Activated naive CD4-positive, alpha-beta T cell treated with anti-CD3 and anti-CD28 coated beads, Interleukin-2, amount 50 U/mL, for 72 hours (primary cell): ENCODE data around the gene GFI1. TPM values are rescaled to one million over a fixed set of nuclear protein-coding genes. Genes with fewer than 3 reads are reported as not detected.
"Not testable (repeated sequence)": the region's sequence is repeated elsewhere in the genome, so short reads cannot be mapped to it uniquely, and the experiment has no call there.

ENCODE experiments used
- ATAC-seq, 2 donors: fragments of 150-1000 bp; cut with Tn5 transposase; 2 replicates each; pipeline ENCODE4 v1.10.0; 2021; ENCODE audit warnings: mild to moderate bottlenecking in 2 of 2, moderate library complexity in 2 of 2
- DNase-seq, 2 donors: peaks; one replicate each; pipeline ENCODE4 v3.0.0; 2021 to 2022; ENCODE audit warnings: low spot score in 2 of 2
- H3K27ac Mint-ChIP-seq, 2 donors: one replicate each; pipeline ENCODE4 v1.8.0; 2022; ENCODE audit warnings: mild to moderate bottlenecking in 2 of 2, mixed read lengths in 2 of 2
- H3K36me3 Mint-ChIP-seq, 2 donors: one replicate each; pipeline ENCODE4 v1.8.0; 2022; ENCODE audit warnings: mixed read lengths in 2 of 2
- H3K9me3 Mint-ChIP-seq, 2 donors: one replicate each; pipeline ENCODE4 v1.8.0; 2022; ENCODE audit warnings: mixed read lengths in 2 of 2
- total RNA-seq, 2 donors: library from RNA; stranded (reverse); gene quantifications; one replicate each; pipeline ENCODE4 v1.2.3, GENCODE V29; 2022

GFI1 gene
- total RNA-seq, 2 donors from 2014 or later, result 42.3 to 125 TPM

- H3K9me3 Mint-ChIP-seq, result no peaks in the 10 kb centered on the region
- ATAC-seq (peak; percentile 64 to 73), DNase-seq (no peak)
- H3K27ac Mint-ChIP-seq, result no peak overlapping the region
- H3K36me3 Mint-ChIP-seq, result no peaks in the 10 kb centered on the region
Measured at GRCh38 chr1:92447033-92447681, 39.6 kb downstream of the GFI1 start.

- ATAC-seq (no peak), DNase-seq (no peak)
- H3K36me3 Mint-ChIP-seq, result no peaks in the 10 kb centered on the region
- H3K27ac Mint-ChIP-seq, result no peak overlapping the region
- H3K9me3 Mint-ChIP-seq, result no peaks in the 10 kb centered on the region
Measured at GRCh38 chr1:92446546-92446945, 40.2 kb downstream of the GFI1 start.

GRCh38 chr1:92445865-92446264 is 40.9 kb downstream of the GFI1 start:
- Mint-ChIP-seq H3K9me3 (no peaks in the 10 kb centered on the region), H3K36me3 (no peaks in the 10 kb centered on the region), H3K27ac (no peak overlapping the region)
- no peak for DNase-seq
- no peak for ATAC-seq

- H3K36me3 Mint-ChIP-seq, result no peaks in the 10 kb centered on the region
- H3K9me3 Mint-ChIP-seq, result no peaks in the 10 kb centered on the region
- no peak for ATAC-seq
- DNase-seq, result no peak
- peak overlapping the region in 1 of 2 donors; percentile 60 for H3K27ac Mint-ChIP-seq
Measured at GRCh38 chr1:92444351-92444750, 42.4 kb downstream of the GFI1 start.

- Mint-ChIP-seq H3K27ac (peak overlapping the region in 1 of 2 donors; percentile 60), H3K36me3 (no peaks in the 10 kb centered on the region), H3K9me3 (no peaks in the 10 kb centered on the region)
- DNase-seq, result no peak
- ATAC-seq, result no peak
Measured at GRCh38 chr1:92443893-92444292, 42.8 kb downstream of the GFI1 start.

GRCh38 chr1:92442351-92442750 is 44.4 kb downstream of the GFI1 start:
- H3K27ac Mint-ChIP-seq, result no peak overlapping the region
- H3K36me3 Mint-ChIP-seq, result no peaks in the 10 kb centered on the region
- DNase-seq, result no peak
- ATAC-seq, result no peak
- no peaks in the 10 kb centered on the region for H3K9me3 Mint-ChIP-seq

GRCh38 chr1:92441697-92442342 is 44.9 kb downstream of the GFI1 start:
- Mint-ChIP-seq H3K36me3 (no peaks in the 10 kb centered on the region), H3K9me3 (no peaks in the 10 kb centered on the region), H3K27ac (peak overlapping the region in 1 of 2 donors; percentile 65)
- ATAC-seq, result no peak
- no peak for DNase-seq

GRCh38 chr1:92441316-92441696 is 45.4 kb downstream of the GFI1 start:
- ATAC-seq (no peak), DNase-seq (no peak)
- Mint-ChIP-seq H3K27ac (no peak overlapping the region), H3K9me3 (no peaks in the 10 kb centered on the region), H3K36me3 (no peaks in the 10 kb centered on the region)

GRCh38 chr1:92439291-92439690 is 47.4 kb downstream of the GFI1 start:
- ATAC-seq (peak in 1 of 2 donors; percentile 73), DNase-seq (no peak)
- H3K27ac Mint-ChIP-seq, result peak overlapping the region; percentile 36 to 64
- peaks cover 6 to 8% of the 10 kb centered on the region in 2 donors for H3K36me3 Mint-ChIP-seq
- peaks cover 5 to 7% of the 10 kb centered on the region in 2 donors for H3K9me3 Mint-ChIP-seq

- H3K27ac Mint-ChIP-seq, H3K9me3 Mint-ChIP-seq, DNase-seq, H3K36me3 Mint-ChIP-seq, ATAC-seq: not testable (repeated sequence)
Measured at GRCh38 chr1:92434572-92434971, 52.2 kb downstream of the GFI1 start.

GRCh38 chr1:92430030-92430429 is 56.7 kb downstream of the GFI1 start:
- Mint-ChIP-seq H3K9me3 (peaks cover 4% of the 10 kb centered on the region in 2 donors), H3K27ac (no peak overlapping the region), H3K36me3 (no peaks in the 10 kb centered on the region)
- DNase-seq (no peak), ATAC-seq (no peak)

- H3K27ac Mint-ChIP-seq, result no peak overlapping the region
- peaks cover 0 to 4% of the 10 kb centered on the region in 2 donors for H3K9me3 Mint-ChIP-seq
- ATAC-seq (no peak), DNase-seq (no peak)
- H3K36me3 Mint-ChIP-seq, result no peaks in the 10 kb centered on the region
Measured at GRCh38 chr1:92425617-92426016, 61.1 kb downstream of the GFI1 start.

Other genes starting within 250 kb of the GFI1 start
- 10 to 100 TPM; 22.7 to 29.6 TPM for gene GLMN, start 187.9 kb downstream of the GFI1 start, total RNA-seq
- 10 to 100 TPM; 25.1 to 25.3 TPM for gene RPAP2, start 187.9 kb downstream of the GFI1 start, total RNA-seq